K562 (cell line): ENCODE data around the gene BDP1. TPM values are rescaled to one million over a fixed set of nuclear protein-coding genes. Genes with fewer than 3 reads are reported as not detected.

Source experiments
- CHD2 ChIP-seq: IDR thresholded peaks from 2 replicates; pipeline ENCODE4 v1.6.1; 2011; ENCODE audit warnings: low read depth, low read length
- CXXC5 ChIP-seq: fragments of 250-450 bp; sonication (Bioruptor Pico); IDR thresholded peaks from 2 replicates; pipeline ENCODE4 v1.8.0; 2022; ENCODE audit warnings: inconsistent platforms, mild to moderate bottlenecking, moderate library complexity
- ELF4 ChIP-seq: fragments of 450-650 bp; formaldehyde crosslinking; IDR thresholded peaks from 2 replicates; pipeline ENCODE4 v1.4.0; 2022; ENCODE audit warnings: missing genetic modification characterization
- FOSL1 ChIP-seq: fragments of 200-800 bp; sonication (Bioruptor generic); conservative IDR thresholded peaks from 2 replicates; pipeline ENCODE4 v1.6.1; 2016; ENCODE audit warnings: missing genetic modification characterization, missing compliant biosample characterization
- HDAC6 ChIP-seq: IDR thresholded peaks from 2 replicates; pipeline ENCODE4 v1.6.1; 2012; ENCODE audit warnings: low read depth, mild to moderate bottlenecking, control low read depth, inconsistent platforms, low read length, moderate library complexity
- JUND ChIP-seq, 2 experiments: IDR thresholded peaks; 2 replicates in 1 of 2; 3 replicates in 1 of 2; pipeline ENCODE4 v1.6.1; 2011; ENCODE audit warnings: borderline replicate concordance in 2 of 2, low read depth in 2 of 2, low read length in 2 of 2, improper control_type of control experiment in 1 of 2, missing biosample characterization in 1 of 2, missing genetic modification characterization in 1 of 2, missing genetic modification reagents in 1 of 2
- KHSRP ChIP-seq: fragments of 450-650 bp; IDR thresholded peaks from 2 replicates; pipeline ENCODE4 v1.6.1; 2017
- MTA1 ChIP-seq: fragments of 450-650 bp; IDR thresholded peaks from 2 replicates; pipeline ENCODE4 v1.6.1; 2017; ENCODE audit warnings: borderline replicate concordance
- NEUROD1 ChIP-seq: fragments of 150-350 bp; IDR thresholded peaks from 2 replicates; pipeline ENCODE4 v1.6.1; 2014; ENCODE audit warnings: borderline replicate concordance, low read length, low read depth; ENCODE audit not compliant: partially characterized antibody
- RFX1 ChIP-seq: fragments of 450-650 bp; IDR thresholded peaks from 2 replicates; pipeline ENCODE4 v1.6.1; 2016; ENCODE audit warnings: mild to moderate bottlenecking, moderate library complexity
- RHOXF2B ChIP-seq: fragments of 250-450 bp; sonication (Bioruptor Pico); conservative IDR thresholded peaks from 2 replicates; pipeline ENCODE4 v1.5.1; 2021
- SAP30 ChIP-seq: fragments of 200-600 bp; sonication (generic); IDR thresholded peaks from 2 replicates; pipeline ENCODE4 v1.6.1; 2012; ENCODE audit warnings: borderline replicate concordance, low read depth, mild to moderate bottlenecking, moderate library complexity, low read length, control low read depth, inconsistent platforms; ENCODE audit not compliant: insufficient read depth, poor library complexity, severe bottlenecking
- SUPT5H ChIP-seq: fragments of 450-650 bp; IDR thresholded peaks from 2 replicates; pipeline ENCODE4 v1.6.1; 2016
- TAF1 ChIP-seq: IDR thresholded peaks from 2 replicates; pipeline ENCODE4 v1.6.1; 2011; ENCODE audit warnings: mild to moderate bottlenecking, low read length, moderate library complexity; ENCODE audit not compliant: insufficient read depth, control insufficient read depth, severe bottlenecking; ENCODE audit errors: extremely low read depth
- ZNF507 ChIP-seq: conservative IDR thresholded peaks from 2 replicates; pipeline ENCODE4 v1.6.1; 2017; ENCODE audit warnings: missing genetic modification characterization, missing compliant biosample characterization
- ZNF584 ChIP-seq: fragments of 200-800 bp; sonication (Bioruptor generic); IDR thresholded peaks from 2 replicates; pipeline ENCODE4 v1.6.1; 2016; ENCODE audit warnings: low read depth, mild to moderate bottlenecking, missing genetic modification characterization, missing compliant biosample characterization
- ZNF76 ChIP-seq: fragments of 250-450 bp; sonication (Bioruptor Pico); IDR thresholded peaks from 2 replicates; pipeline ENCODE4 v1.4.0; 2020; ENCODE audit warnings: mild to moderate bottlenecking, moderate library complexity, borderline replicate concordance
- polyA plus RNA-seq, 8 experiments: library from polyadenylated mRNA; depleted of rRNA in 4 of 8; stranded (reverse) in 5 of 8; unstranded in 3 of 8; fragments of >200 nt; fragmentation: Nextera tagmentation in 2 of 8; fragmentation: Illumina TruSeq in 1 of 8; extraction: Ambion mirVana in 2 of 8; extraction: Trizol in 1 of 8; gene quantifications; 2 replicates each; pipeline versions ENCODE4 v1.2.1 to v1.2.3, GENCODE V29; 2011 to 2014; ENCODE audit warnings: inconsistent platforms in 1 of 8, missing spikeins in 1 of 8
- total RNA-seq, 7 experiments: library from RNA; depleted of rRNA in 6 of 7; stranded (reverse); fragments of >200 nt in 6 of 7; fragmentation: Illumina TruSeq in 2 of 7; extraction: Trizol in 2 of 7; gene quantifications; 2 replicates each; pipeline versions ENCODE4 v1.2.1 to v1.2.3, GENCODE V29; 2011 to 2021; ENCODE audit warnings: low replicate concordance in 1 of 7
- TF ChIP-seq, protein P1 (sequence below): fragments of 250-450 bp; sonication (Bioruptor Pico); IDR thresholded peaks from 2 replicates; pipeline ENCODE4 v1.4.0; 2020; ENCODE audit warnings: mild to moderate bottlenecking
- TF ChIP-seq, protein P2 (sequence below): sonication (generic); formaldehyde crosslinking; IDR thresholded peaks from 2 replicates; pipeline ENCODE4 v1.8.1; 2022; ENCODE audit warnings: missing genetic modification reagents
- TF ChIP-seq, protein P3 (sequence below): fragments of 450-650 bp; IDR thresholded peaks from 2 replicates; pipeline ENCODE4 v1.6.1; 2018; ENCODE audit not compliant: partially characterized antibody

The BDP1 gene
- total and polyA plus RNA-seq, 9 of the 15 experiments (the other 6 are each of a cell fraction or from before 2014, with no cell fraction given): 6.9 to 47.3 (median 23.9) TPM

DNA sequence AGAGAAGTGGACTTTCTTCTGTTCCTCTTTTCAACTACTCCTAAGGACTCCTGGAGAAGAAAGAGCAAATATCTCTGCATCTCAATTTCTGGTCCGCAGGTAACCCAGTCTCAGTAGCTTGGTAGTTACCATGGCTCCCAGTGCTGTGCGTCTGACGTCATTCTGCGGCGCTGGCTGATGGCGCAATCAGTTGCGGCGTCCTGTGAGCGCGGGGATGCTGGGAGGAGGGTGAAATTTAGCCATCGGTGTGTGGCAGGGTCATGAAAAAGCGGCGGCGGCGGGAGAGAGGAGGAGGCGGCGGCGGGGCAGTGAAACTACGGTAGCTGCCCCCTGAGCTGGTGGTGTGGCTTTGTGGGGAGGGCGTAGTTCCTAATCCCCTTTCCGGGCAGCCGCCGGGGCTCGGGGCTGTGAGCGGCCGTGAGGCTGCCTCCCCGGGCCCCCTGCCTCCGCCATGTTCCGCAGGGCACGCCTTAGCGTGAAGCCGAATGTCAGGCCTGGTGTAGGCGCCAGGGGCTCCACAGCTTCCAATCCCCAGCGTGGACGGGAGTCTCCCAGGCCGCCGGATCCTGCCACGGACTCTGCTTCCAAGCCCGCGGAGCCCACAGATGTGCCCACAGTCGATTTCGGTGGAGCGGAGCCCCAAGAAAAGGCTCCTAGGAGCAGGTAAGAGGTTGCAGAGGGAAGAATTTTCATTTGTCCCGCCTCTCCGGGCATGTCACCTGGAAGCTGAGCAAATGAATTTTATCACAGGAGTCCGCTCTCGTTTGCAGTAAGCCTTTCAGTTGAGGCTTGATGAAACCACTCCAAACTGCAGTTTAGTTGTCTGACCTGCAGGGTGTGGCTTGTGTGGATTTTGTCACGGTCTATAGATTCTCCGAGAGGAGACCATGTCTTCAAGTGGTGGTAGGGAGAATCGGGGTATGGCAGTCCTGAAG is at the start of gene BDP1 (continued):
- TF ChIP-seq JUND (IDR thresholded peaks at IDR 0.05; ENCODE audit: borderline replicate concordance, low read depth, low read length) (peak; percentile 98), JUND (tag; IDR thresholded peaks at IDR 0.05; ENCODE audit: borderline replicate concordance, low read depth, low read length) (peak; percentile 96; the same call in 1 of the 3 replicates), CHD2 (0 out of 2 replicates have a peak, but pooled peaks have one; percentile 23), NEUROD1 (peak; percentile 76), RHOXF2B (CRISPR knock-in tag) (no peak), SAP30 (peak; percentile 76), KHSRP (peak; percentile 97), ZNF507 (tag) (no peak), RFX1 (peak; percentile 98), MTA1 (peak; percentile 100), ZNF584 (CRISPR knock-in tag) (peak; percentile 56; the same call in 1 of the 2 replicates), FOSL1 (tag) (peak; percentile 62), ZNF76 (CRISPR knock-in tag) (peak; percentile 77; the same call in 1 of the 2 replicates), HDAC6 (no peak), CXXC5 (CRISPR knock-in tag) (peak; percentile 83), SUPT5H (peak; percentile 94), ELF4 (CRISPR knock-in tag) (no peak), TAF1 (peak; percentile 79)
- TF ChIP-seq, protein P1, sequence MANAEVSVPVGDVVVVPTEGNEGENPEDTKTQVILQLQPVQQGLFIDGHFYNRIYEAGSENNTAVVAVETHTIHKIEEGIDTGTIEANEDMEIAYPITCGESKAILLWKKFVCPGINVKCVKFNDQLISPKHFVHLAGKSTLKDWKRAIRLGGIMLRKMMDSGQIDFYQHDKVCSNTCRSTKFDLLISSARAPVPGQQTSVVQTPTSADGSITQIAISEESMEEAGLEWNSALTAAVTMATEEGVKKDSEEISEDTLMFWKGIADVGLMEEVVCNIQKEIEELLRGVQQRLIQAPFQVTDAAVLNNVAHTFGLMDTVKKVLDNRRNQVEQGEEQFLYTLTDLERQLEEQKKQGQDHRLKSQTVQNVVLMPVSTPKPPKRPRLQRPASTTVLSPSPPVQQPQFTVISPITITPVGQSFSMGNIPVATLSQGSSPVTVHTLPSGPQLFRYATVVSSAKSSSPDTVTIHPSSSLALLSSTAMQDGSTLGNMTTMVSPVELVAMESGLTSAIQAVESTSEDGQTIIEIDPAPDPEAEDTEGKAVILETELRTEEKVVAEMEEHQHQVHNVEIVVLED: peak; percentile 92
- TF ChIP-seq, protein P2, sequence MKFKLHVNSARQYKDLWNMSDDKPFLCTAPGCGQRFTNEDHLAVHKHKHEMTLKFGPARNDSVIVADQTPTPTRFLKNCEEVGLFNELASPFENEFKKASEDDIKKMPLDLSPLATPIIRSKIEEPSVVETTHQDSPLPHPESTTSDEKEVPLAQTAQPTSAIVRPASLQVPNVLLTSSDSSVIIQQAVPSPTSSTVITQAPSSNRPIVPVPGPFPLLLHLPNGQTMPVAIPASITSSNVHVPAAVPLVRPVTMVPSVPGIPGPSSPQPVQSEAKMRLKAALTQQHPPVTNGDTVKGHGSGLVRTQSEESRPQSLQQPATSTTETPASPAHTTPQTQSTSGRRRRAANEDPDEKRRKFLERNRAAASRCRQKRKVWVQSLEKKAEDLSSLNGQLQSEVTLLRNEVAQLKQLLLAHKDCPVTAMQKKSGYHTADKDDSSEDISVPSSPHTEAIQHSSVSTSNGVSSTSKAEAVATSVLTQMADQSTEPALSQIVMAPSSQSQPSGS (CRISPR knock-in tag): peak; percentile 95
- TF ChIP-seq, protein P3, sequence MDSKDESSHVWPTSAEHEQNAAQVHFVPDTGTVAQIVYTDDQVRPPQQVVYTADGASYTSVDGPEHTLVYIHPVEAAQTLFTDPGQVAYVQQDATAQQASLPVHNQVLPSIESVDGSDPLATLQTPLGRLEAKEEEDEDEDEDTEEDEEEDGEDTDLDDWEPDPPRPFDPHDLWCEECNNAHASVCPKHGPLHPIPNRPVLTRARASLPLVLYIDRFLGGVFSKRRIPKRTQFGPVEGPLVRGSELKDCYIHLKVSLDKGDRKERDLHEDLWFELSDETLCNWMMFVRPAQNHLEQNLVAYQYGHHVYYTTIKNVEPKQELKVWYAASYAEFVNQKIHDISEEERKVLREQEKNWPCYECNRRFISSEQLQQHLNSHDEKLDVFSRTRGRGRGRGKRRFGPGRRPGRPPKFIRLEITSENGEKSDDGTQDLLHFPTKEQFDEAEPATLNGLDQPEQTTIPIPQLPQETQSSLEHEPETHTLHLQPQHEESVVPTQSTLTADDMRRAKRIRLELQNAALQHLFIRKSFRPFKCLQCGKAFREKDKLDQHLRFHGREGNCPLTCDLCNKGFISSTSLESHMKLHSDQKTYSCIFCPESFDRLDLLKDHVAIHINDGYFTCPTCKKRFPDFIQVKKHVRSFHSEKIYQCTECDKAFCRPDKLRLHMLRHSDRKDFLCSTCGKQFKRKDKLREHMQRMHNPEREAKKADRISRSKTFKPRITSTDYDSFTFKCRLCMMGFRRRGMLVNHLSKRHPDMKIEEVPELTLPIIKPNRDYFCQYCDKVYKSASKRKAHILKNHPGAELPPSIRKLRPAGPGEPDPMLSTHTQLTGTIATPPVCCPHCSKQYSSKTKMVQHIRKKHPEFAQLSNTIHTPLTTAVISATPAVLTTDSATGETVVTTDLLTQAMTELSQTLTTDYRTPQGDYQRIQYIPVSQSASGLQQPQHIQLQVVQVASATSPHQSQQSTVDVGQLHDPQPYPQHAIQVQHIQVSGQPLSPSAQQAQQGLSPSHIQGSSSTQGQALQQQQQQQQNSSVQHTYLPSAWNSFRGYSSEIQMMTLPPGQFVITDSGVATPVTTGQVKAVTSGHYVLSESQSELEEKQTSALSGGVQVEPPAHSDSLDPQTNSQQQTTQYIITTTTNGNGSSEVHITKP: peak; percentile 72
